WI38 (cell line): ENCODE data around the gene SCGB2B2.

Source experiments
- H3K4me3 ChIP-seq: 2 replicates; pipeline ENCODE4 v1.5.1; 2011; ENCODE audit warnings: low read depth, mild to moderate bottlenecking, control low read depth, low read length
- TF ChIP-seq, protein P1 (sequence below): IDR thresholded peaks from 2 replicates; pipeline ENCODE4 v1.5.1; 2012; ENCODE audit warnings: low read depth, mild to moderate bottlenecking, control low read depth, low read length

Gene SCGB2B2, protein sequence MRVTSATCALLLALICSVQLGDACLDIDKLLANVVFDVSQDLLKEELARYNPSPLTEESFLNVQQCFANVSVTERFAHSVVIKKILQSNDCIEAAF

DNA sequence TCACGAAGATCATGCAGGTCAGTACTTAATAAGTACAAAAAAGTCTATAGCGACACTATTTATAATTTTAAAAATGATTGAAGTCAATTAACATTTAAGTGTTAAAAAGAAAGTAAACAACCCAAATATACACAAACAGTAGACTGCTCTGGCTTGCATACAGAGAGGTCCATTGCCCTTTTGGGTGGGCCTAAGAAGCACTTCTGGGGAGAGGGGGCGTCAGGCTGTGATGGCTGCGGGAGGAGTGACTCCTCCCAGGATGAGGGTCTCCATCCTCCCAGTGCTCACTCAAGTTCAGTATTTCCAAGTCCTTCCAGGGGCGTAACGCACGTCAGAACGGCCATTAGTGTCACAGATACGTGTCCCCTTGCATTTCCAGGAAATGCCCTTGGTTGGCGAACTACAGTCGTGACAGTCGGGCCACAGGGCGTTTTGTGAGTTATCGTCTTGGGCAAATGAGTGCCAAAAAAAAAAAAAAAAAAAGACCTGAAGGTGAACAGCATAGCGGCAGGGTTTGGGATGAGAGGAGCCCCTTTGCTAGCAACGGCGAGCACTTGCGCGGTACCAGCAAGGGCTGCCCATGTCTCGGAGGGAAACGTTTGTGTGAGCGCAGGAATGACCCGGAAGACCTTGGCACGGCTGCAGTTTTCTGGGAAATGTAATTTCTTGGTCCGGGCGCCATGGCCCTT lies at the start of gene SCGB2B2:
TSS of gene SCGB2B2 (minus strand) at position 463 of the 689 bp plus-strand sequence. CDS start 82,596 bp downstream, outside the sequence.
- TF ChIP-seq, protein P1, sequence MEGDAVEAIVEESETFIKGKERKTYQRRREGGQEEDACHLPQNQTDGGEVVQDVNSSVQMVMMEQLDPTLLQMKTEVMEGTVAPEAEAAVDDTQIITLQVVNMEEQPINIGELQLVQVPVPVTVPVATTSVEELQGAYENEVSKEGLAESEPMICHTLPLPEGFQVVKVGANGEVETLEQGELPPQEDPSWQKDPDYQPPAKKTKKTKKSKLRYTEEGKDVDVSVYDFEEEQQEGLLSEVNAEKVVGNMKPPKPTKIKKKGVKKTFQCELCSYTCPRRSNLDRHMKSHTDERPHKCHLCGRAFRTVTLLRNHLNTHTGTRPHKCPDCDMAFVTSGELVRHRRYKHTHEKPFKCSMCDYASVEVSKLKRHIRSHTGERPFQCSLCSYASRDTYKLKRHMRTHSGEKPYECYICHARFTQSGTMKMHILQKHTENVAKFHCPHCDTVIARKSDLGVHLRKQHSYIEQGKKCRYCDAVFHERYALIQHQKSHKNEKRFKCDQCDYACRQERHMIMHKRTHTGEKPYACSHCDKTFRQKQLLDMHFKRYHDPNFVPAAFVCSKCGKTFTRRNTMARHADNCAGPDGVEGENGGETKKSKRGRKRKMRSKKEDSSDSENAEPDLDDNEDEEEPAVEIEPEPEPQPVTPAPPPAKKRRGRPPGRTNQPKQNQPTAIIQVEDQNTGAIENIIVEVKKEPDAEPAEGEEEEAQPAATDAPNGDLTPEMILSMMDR: no peak
- H3K4me3 ChIP-seq: peak within 1 kb of the TSS; percentile 71

DNA sequence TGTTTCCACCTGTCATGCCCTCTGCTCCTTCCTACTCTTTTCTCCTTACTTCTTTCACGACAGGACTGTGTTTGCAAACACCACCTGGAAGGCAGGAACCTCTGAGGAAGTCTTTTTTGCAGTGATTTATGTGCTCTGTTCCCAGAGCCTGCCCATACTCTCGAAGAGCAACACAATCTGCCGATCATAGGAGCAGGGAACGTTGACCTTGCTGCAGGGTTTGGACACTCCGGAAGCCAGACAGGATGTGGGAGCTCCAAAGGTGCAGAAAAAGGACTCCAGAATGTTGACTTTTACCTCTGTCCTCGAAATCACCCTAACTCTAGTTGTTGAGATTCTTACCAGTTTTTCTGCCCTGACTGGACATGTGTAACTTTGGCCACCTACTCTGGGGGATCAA lies 48.4 kb upstream of the SCGB2B2 start:
- H3K4me3 ChIP-seq: no peak overlapping the region
- TF ChIP-seq, protein P1: no peak

DNA sequence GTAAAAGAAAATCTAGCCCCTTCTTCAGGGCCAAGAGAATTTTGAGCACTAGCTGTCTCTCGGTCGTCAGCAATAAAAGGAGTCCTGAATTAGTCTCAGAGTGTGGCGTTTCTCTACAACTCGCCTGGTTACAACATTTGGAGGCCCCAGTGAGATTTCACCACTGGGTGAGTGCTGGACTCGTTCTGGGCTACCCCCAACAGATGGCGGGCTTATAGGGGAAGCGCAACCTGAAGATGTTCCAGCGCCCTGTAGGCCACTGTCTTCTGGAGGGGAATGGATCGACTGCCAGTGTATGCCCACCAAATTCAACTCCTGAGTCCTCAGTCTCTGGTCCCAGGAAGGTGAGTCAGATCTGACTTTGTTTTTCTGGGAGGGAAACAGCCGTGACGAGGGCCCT lies 45.4 kb upstream of the SCGB2B2 start:
- TF ChIP-seq, protein P1: no peak
- no peak overlapping the region for H3K4me3 ChIP-seq

DNA sequence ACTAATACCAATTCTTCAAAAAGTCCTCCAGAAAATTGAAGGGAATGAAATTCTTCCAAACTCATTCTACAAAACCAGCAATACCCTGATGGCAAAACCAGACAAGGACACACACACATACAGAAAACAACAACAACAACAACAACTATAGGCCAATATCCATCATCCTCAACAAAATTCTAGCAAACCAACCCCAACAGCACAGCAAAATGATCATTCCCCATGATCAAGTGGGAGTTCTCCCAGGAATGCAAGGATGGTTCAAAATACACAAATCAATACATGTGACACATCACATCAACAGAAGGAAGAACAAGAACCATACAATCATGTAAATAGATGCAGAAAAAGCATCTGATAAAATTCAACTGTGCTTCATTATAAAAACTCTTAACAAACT lies 38.4 kb upstream of the SCGB2B2 start:
- TF ChIP-seq, protein P1: no peak

DNA sequence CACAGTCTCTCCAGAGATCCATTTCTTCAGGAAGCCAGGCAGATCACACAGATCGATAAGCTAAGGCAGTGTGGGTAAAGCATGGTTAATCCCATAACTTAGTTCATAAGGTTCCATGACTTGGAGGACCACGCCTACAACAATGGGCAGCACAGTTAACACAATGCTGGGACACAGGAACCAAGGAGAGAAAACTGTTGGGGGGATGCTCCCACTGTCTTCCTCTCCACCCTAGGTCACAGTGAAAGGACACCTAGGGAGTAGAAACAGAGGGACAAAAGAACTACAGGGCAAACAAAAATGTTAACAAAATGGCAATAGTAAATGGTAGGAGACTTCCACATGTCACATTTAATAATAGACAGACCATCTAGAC lies 36.3 kb upstream of the SCGB2B2 start:
- TF ChIP-seq, protein P1: no peak
- no peak overlapping the region for H3K4me3 ChIP-seq

More for the DNA sequence above, 38.4 kb upstream of the SCGB2B2 start:
- no peak overlapping the region for H3K4me3 ChIP-seq

DNA sequence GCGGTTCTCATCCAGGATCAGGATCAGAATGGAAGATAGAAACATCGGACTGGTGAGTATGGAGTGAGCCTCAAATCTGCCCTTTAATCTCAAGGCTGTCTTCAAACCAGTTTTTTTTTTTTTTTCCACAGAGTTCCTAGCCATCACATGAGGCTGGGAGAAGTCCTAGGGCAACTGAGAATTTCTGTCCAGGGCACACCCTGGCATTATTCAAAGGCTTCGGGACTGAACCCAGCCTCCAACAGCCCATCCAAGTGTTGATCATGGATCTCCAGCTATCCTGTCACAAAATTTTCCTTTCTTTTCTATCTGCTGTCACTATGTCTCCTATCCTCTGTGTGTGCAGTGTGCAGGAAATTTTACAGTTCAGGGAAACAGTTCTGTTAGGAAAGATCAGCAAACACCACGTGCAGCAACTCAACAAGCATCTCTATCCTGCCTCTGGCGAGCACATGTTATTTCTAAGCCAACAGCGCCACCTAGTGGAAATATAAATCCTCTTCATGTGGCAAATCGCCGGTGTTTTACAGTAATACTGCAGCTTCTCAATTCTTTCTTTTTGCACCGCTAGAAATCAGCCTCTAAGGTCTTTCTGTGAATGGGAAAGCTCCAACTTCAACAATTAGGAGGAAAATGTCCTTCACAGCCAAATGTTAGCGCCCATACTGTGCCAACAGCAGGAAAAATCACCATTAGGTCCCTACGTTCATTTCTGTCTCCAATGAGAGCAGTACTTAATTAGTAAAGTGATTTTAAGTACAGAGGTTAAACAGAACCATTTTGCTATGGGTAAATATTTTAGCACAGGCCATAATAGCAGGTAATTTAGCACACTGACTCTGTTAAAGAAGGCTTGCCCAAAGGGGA lies 35.7 kb upstream of the SCGB2B2 start:
- no peak overlapping the region for H3K4me3 ChIP-seq
- TF ChIP-seq, protein P1: peak; percentile 29; the same call in 1 of the 2 replicates

DNA sequence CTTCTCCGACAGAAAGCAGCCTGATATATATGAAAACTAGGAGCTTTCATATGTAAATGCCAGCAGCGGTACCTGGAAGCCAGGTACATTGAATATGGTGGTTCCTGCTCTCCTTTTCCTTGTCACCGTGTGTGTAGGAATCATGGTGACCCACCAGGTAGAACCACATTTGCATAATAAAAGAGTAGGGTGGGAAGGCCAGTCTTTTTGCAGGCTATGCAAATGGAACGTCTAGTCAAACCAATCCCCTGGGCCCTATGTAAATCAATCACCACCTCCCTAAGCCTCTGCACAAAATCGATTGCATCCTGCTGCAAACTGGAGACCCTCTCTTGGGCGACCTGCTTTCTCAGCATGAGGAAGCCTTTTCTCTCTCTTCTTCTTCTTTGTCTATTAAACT lies 34.9 kb upstream of the SCGB2B2 start:
- no peak overlapping the region for H3K4me3 ChIP-seq

More for the DNA sequence above, 34.9 kb upstream of the SCGB2B2 start:
- TF ChIP-seq, protein P1: no peak
